HG03108 (cell line): ENCODE data around the gene CST9.
"Not testable (repeated sequence)": the region's sequence is repeated elsewhere in the genome, so short reads cannot be mapped to it uniquely, and the experiment has no call there.

ENCODE experiments used
- ATAC-seq: cut with Tn5 transposase; IDR thresholded peaks from one replicate; pipeline ENCODE4 v1.9.1; 2021; ENCODE audit warnings: moderate library complexity; ENCODE audit not compliant: unreplicated experiment

Gene CST9

GRCh38 chr20:23624324-23624691, 18.6 kb upstream of the CST9 start:
- no peak for ATAC-seq

GRCh38 chr20:23623666-23624323, 18.1 kb upstream of the CST9 start:
- no peak for ATAC-seq

- ATAC-seq: peak; percentile 50
These were observed 17.2 kb upstream of the CST9 start for GRCh38 chr20:23622839-23623343.

- ATAC-seq: not testable (repeated sequence)
These were observed 16.7 kb upstream of the CST9 start for GRCh38 chr20:23622401-23622800.

GRCh38 chr20:23620670-23621386, 15.1 kb upstream of the CST9 start:
- ATAC-seq: not testable (repeated sequence)

GRCh38 chr20:23614163-23614562, 8.4 kb upstream of the CST9 start:
- no peak for ATAC-seq

- no peak for ATAC-seq
These were observed 8.0 kb upstream of the CST9 start for GRCh38 chr20:23613676-23614075.

GRCh38 chr20:23612396-23612795, 6.7 kb upstream of the CST9 start:
- ATAC-seq: no peak

GRCh38 chr20:23609486-23610109, 3.9 kb upstream of the CST9 start:
- no peak for ATAC-seq

GRCh38 chr20:23608251-23608846, 2.6 kb upstream of the CST9 start:
- no peak for ATAC-seq

GRCh38 chr20:23607497-23608245, 2.0 kb upstream of the CST9 start:
- no peak for ATAC-seq

- peak; percentile 85 for ATAC-seq
These were observed 934 bp upstream of the CST9 start for GRCh38 chr20:23606652-23607049.

- ATAC-seq: no peak
These were observed 1.4 kb downstream of the CST9 start for GRCh38 chr20:23604306-23604705.

- no peak for ATAC-seq
These were observed 2.4 kb downstream of the CST9 start for GRCh38 chr20:23603321-23603720.

GRCh38 chr20:23602699-23603098, 3.0 kb downstream of the CST9 start:
- ATAC-seq: no peak

GRCh38 chr20:23602241-23602640, 3.5 kb downstream of the CST9 start:
- no peak for ATAC-seq

GRCh38 chr20:23601715-23602114, 4.0 kb downstream of the CST9 start:
- no peak for ATAC-seq

- no peak for ATAC-seq
These were observed 7.2 kb downstream of the CST9 start for GRCh38 chr20:23598481-23598880.

- ATAC-seq: no peak
These were observed 9.0 kb downstream of the CST9 start for GRCh38 chr20:23596579-23597250.

- no peak for ATAC-seq
These were observed 9.8 kb downstream of the CST9 start for GRCh38 chr20:23595941-23596340.
